ENCODE data around the gene RHO. TPM values are rescaled to one million over a fixed set of nuclear protein-coding genes. Genes with fewer than 3 reads are reported as not detected.

Gene RHO
- total RNA-seq, 1 experiment from 2014 or later: not detected

- no peaks in the 10 kb centered on the region for H3K9me2 ChIP-seq (ENCODE audit: insufficient read depth)
- no peaks in the 10 kb centered on the region for H3K9me3 ChIP-seq (ENCODE audit: control insufficient read depth in 1 of 2, insufficient read depth in 1 of 2, low read depth in 1 of 2, low read length in 2 of 2)
- no peak overlapping the region for H3K4me2 ChIP-seq (ENCODE audit: low read length)
- H3K9ac ChIP-seq (ENCODE audit: low read length): no peak overlapping the region
- no peak overlapping the region for H2AFZ ChIP-seq (ENCODE audit: low read depth, low read length, poor library complexity, severe bottlenecking)
- no TSS peak for BruUV-seq (replicated peaks)
- no peak for TF ChIP-seq MAX (IDR thresholded peaks at IDR 0.05)
- no peak for TF ChIP-seq FOSL1 (IDR thresholded peaks at IDR 0.05; ENCODE audit: low read depth)
- TF ChIP-seq EGR1 (IDR thresholded peaks at IDR 0.05; ENCODE audit: low read depth): no peak
- TF ChIP-seq CTCF (IDR thresholded peaks at IDR 0.05 in 2 of 3, conservative IDR thresholded peaks at IDR 0.05 in 1 of 3; ENCODE audit: borderline replicate concordance in 1 of 3, insufficient read depth in 1 of 3, low read depth in 2 of 3, low read length in 2 of 3): no peak
- TF ChIP-seq SIN3A (IDR thresholded peaks at IDR 0.05; ENCODE audit: low read depth): no peak
- TF ChIP-seq TCF7L2 (IDR thresholded peaks at IDR 0.05; ENCODE audit: borderline replicate concordance, extremely low read depth, insufficient read depth, insufficient read length): no peak
- TF ChIP-seq REST (IDR thresholded peaks at IDR 0.05; ENCODE audit: low read depth): no peak
- no peak for TF ChIP-seq RAD21 (IDR thresholded peaks at IDR 0.05; ENCODE audit: low read depth)
- TF ChIP-seq YY1 (IDR thresholded peaks at IDR 0.05; ENCODE audit: extremely low read depth, insufficient replicate concordance, low read depth, low read length): no peak
- no peak for TF ChIP-seq ZNF274 (IDR thresholded peaks at IDR 0.05; ENCODE audit: low read depth, low read length)
- no peak for TF ChIP-seq POLR2AphosphoS5 (IDR thresholded peaks at IDR 0.05; ENCODE audit: low read depth, low read length)
- no peak for TF ChIP-seq CEBPB (IDR thresholded peaks at IDR 0.05; ENCODE audit: low read depth)
- TF ChIP-seq JUND (IDR thresholded peaks at IDR 0.05): no peak
- no peak for TF ChIP-seq ZBTB33 (IDR thresholded peaks at IDR 0.05; ENCODE audit: extremely low read depth, insufficient replicate concordance, low read length)
- H3K27me3 ChIP-seq (ENCODE audit: insufficient read depth, low read length): no peaks in the 10 kb centered on the region
- no peaks in the 10 kb centered on the region for H3K4me1 ChIP-seq (ENCODE audit: control insufficient read depth in 1 of 2, insufficient read depth in 2 of 2, low read length in 2 of 2)
- ChIA-PET POLR2A (no interaction called here), CTCF (no interaction called here), RAD21 (ENCODE audit: low non-redundant PET in 1 of 2, low total read pairs in 2 of 2, uncharacterized antibody in 2 of 2, unreplicated experiment in 2 of 2) (no interaction called here)
- H3K4me3 ChIP-seq (replicated peaks in 1 of 2; ENCODE audit: low read depth in 1 of 2, low read length in 2 of 2): no peak overlapping the region
- no peak for DNase-seq (ENCODE audit: low read depth, low spot score)
- intact Hi-C loops (cut with micrococcal nuclease): no loop called here
- no peaks in the 10 kb centered on the region for H4K20me1 ChIP-seq (ENCODE audit: insufficient read depth)
- H3K27ac ChIP-seq (ENCODE audit: low read depth, low read length): no peak overlapping the region
- ATAC-seq: no peak
- H3K36me3 ChIP-seq (ENCODE audit: control insufficient read depth in 1 of 2, insufficient read depth in 2 of 2, low read length in 2 of 2): no peaks in the 10 kb centered on the region; a peak in 1 of 4 replicates
- H3K79me2 ChIP-seq (ENCODE audit: insufficient read depth, low read length): no peaks in the 10 kb centered on the region
Observed at GRCh38 chr3:129561619-129562248, 33.3 kb downstream of the RHO start.

All from HCT116 (cell line).